Pancreas (tissue), 10 donors: Measurements from ENCODE around the gene TEDC1. TPM values are rescaled to one million over a fixed set of nuclear protein-coding genes. Genes with fewer than 3 reads are reported as not detected.

Experiments
- ATAC-seq, 4 donors: fragments of 200-7000 bp; cut with Tn5 transposase; one replicate each; pipeline versions ENCODE4 v1.8.0 to v1.9.1; 2020; ENCODE audit warnings: mild to moderate bottlenecking in 4 of 4, moderate library complexity in 4 of 4
- DNase-seq, 6 donors: peaks; one replicate each; pipeline ENCODE4 v3.0.0-alpha.2; 2020
- FAIRE-seq: peaks from 2 replicates; lab custom pipeline; 2012; peaks lifted over from hg19 to GRCh38; lab: Jason Lieb, UNC
- H3K27ac ChIP-seq, 4 donors: fragments of 200-600 bp; sonication (generic); 1 replicate in 3 of 4; 2 replicates in 1 of 4; pipeline versions ENCODE4 v1.5.0 to v1.8.0; 2020
- H3K27me3 ChIP-seq, 4 donors: fragments of 200-600 bp; one replicate each; pipeline ENCODE4 v1.8.0; 2021
- H3K36me3 ChIP-seq, 3 donors: fragments of 200-600 bp; sonication (generic) in 1 of 3; one replicate each; pipeline versions ENCODE4 v1.5.0 to v1.8.0; 2020 to 2021
- H3K4me1 ChIP-seq, 3 donors: fragments of 200-600 bp; one replicate each; pipeline ENCODE4 v1.8.0; 2021
- H3K4me3 ChIP-seq, 4 donors: fragments of 200-600 bp; sonication (generic) in 2 of 4; one replicate each; pipeline versions ENCODE4 v1.5.0 to v1.8.0; 2020 to 2021
- H3K9me3 ChIP-seq, 4 donors: fragments of 200-600 bp; one replicate each; pipeline ENCODE4 v1.8.0; 2021
- CTCF ChIP-seq, 4 donors: fragments of 200-600 bp; sonication (generic) in 3 of 4; IDR thresholded peaks; one replicate each; pipeline versions ENCODE4 v1.5.0 to v1.8.0; 2021; ENCODE audit warnings: antibody characterized with exemption in 4 of 4
- WGBS, 2 donors: extraction: QIAGEN DNeasy Blood & Tissue Kit; methylation state at CpG; one replicate each; pipeline ENCODE4 v1.1.7; 2013; 5-methylcytosine and 5-hydroxymethylcytosine counted together
- intact Hi-C, 3 donors: fragments of 100-400 bp; cut with DNase I; formaldehyde crosslinking; loops; one replicate each; pipeline versions ENCODE4 v1.11.1 to v1.14.2; 2022
- polyA plus RNA-seq, 2 donors: library from polyadenylated mRNA; stranded (reverse); fragments of 200-250 nt; gene quantifications; one replicate each; pipeline ENCODE4 v1.2.3, GENCODE V29; 2013
- total RNA-seq, 6 donors: library from RNA; stranded (reverse); fragmentation: NEBNext Ultra II Directional in 4 of 6; extraction: Animal tissue kit (Norgen Biotek cat#: 25700) in 4 of 6; gene quantifications; one replicate each; pipeline versions ENCODE4 v1.2.1 to v1.2.4, GENCODE V29; 2021 to 2023
- donor health status: healthy with polysubstance abuse.
- donor health status: DM: no; HTN: no; CAD: no; lungs with moderate emphysema.
- donor health status: DM: no; HTN: no; CAD: no.
- donor health status: control.
- donor health status: control.
- donor health status: Bipolar disorder and iron deficiency.
- donor health status: DM: yes; HTN: yes; CAD: no.
- donor health status: DM: no; HTN: no; CAD: no.
- donor health status: DM: no; HTN: no; CAD: no.
- donor health status: DM: yes; HTN: yes; CAD: no.

Gene TEDC1
- total and polyA plus RNA-seq, 8 donors: 2.0 to 21.5 (median 4.0) TPM

- Histone ChIP-seq H3K27me3 (no peaks in the 10 kb centered on the region), H3K36me3 (peaks cover 0 to 8% (median 0%) of the 10 kb centered on the region in 3 donors), H3K4me1 (peaks cover 3 to 23% (median 16%) of the 10 kb centered on the region in 3 donors), H3K4me3 (no peak overlapping the region), H3K27ac (peak overlapping the region in 2 of 4 donors; percentile 13 to 76), H3K9me3 (no peaks in the 10 kb centered on the region)
- 59 to 62% methylated on average over 18 to 19 of the region's 19 CpGs for WGBS, 2 donors
- TF ChIP-seq CTCF (IDR thresholded peaks at IDR 0.05): no peak
- FAIRE-seq (no peak), DNase-seq (peak in 2 of 6 donors; percentile 17 to 45), ATAC-seq (no peak)
- intact Hi-C loops: no loop called here
Observed at GRCh38 chr14:105471297-105471821, 19.7 kb upstream of the TEDC1 start.

- H3K9me3 ChIP-seq: no peaks in the 10 kb centered on the region
- 67 to 72% methylated on average over 8 of the region's 8 CpGs for WGBS, 2 donors
- ATAC-seq (no peak), FAIRE-seq (no peak), DNase-seq (no peak)
- peaks cover 0 to 5% (median 0%) of the 10 kb centered on the region in 3 donors for H3K36me3 ChIP-seq
- no peak for TF ChIP-seq CTCF (IDR thresholded peaks at IDR 0.05)
- peaks cover 9 to 29% (median 16%) of the 10 kb centered on the region in 3 donors for H3K4me1 ChIP-seq
- no peak overlapping the region for H3K4me3 ChIP-seq
- H3K27ac ChIP-seq: peak overlapping the region; percentile 59 to 76 (median 66)
- no peaks in the 10 kb centered on the region for H3K27me3 ChIP-seq
- intact Hi-C loops: no loop called here
Observed at GRCh38 chr14:105471823-105472485, 19.1 kb upstream of the TEDC1 start.

GRCh38 chr14:105472486-105472991 is 18.5 kb upstream of the TEDC1 start:
- FAIRE-seq: no peak
- 32 to 36% methylated on average over 12 of the region's 12 CpGs for WGBS, 2 donors
- Histone ChIP-seq H3K27me3 (no peaks in the 10 kb centered on the region), H3K4me1 (peaks cover 12 to 32% (median 16%) of the 10 kb centered on the region in 3 donors), H3K36me3 (no peaks in the 10 kb centered on the region), H3K4me3 (no peak overlapping the region), H3K9me3 (no peaks in the 10 kb centered on the region), H3K27ac (peak overlapping the region; percentile 59 to 76 (median 66))
- peak in 2 of 6 donors; percentile 65 to 76 for DNase-seq
- no peak for TF ChIP-seq CTCF (IDR thresholded peaks at IDR 0.05)
- intact Hi-C loops: no loop called here
- peak; percentile 2 to 14 (median 8) for ATAC-seq

- H3K4me1 ChIP-seq: peaks cover 12 to 32% (median 16%) of the 10 kb centered on the region in 3 donors
- peak overlapping the region in 2 of 4 donors; percentile 62 to 65 for H3K4me3 ChIP-seq
- TF ChIP-seq CTCF (IDR thresholded peaks at IDR 0.05): no peak
- FAIRE-seq (no peak), DNase-seq (peak in 2 of 6 donors; percentile 54 to 76), ATAC-seq (peak in 1 of 4 donors; percentile 0)
- intact Hi-C loops: no loop called here
- no peaks in the 10 kb centered on the region for H3K36me3 ChIP-seq
- no peaks in the 10 kb centered on the region for H3K27me3 ChIP-seq
- 17 to 31% methylated on average over 3 to 7 of the region's 7 CpGs for WGBS, 2 donors
- no peaks in the 10 kb centered on the region for H3K9me3 ChIP-seq
- peak overlapping the region; percentile 59 to 76 (median 66) for H3K27ac ChIP-seq
Observed at GRCh38 chr14:105473033-105473676, 17.9 kb upstream of the TEDC1 start.
